Endothelial cell of umbilical vein (primary cell): ENCODE measurements around the gene SPRY4.
"Not testable (repeated sequence)": the region's sequence is repeated elsewhere in the genome, so short reads cannot be mapped to it uniquely, and the experiment has no call there.

ENCODE experiments used
- CTCF ChIP-seq, 2 donors: IDR thresholded peaks; 1 replicate in 1 of 2; 2 replicates in 1 of 2; pipeline ENCODE4 v1.5.1; 2011; ENCODE audit warnings: low read length in 2 of 2, mild to moderate bottlenecking in 2 of 2, moderate library complexity in 2 of 2, control low read depth in 1 of 2, inconsistent platforms in 1 of 2, low read depth in 1 of 2; ENCODE audit not compliant: insufficient read depth in 1 of 2; ENCODE audit errors: extremely low read depth in 1 of 2
- EZH2 ChIP-seq: IDR thresholded peaks from 2 replicates; pipeline ENCODE4 v1.6.1; 2012; ENCODE audit warnings: borderline replicate concordance, low read depth, mild to moderate bottlenecking, moderate library complexity, low read length, inconsistent platforms; ENCODE audit not compliant: severe bottlenecking
- POLR2AphosphoS5 ChIP-seq: IDR thresholded peaks from 2 replicates; pipeline ENCODE4 v1.6.1; 2012; ENCODE audit warnings: low read depth, mild to moderate bottlenecking, control low read depth, low read length, moderate library complexity; ENCODE audit not compliant: insufficient read depth

DNA sequence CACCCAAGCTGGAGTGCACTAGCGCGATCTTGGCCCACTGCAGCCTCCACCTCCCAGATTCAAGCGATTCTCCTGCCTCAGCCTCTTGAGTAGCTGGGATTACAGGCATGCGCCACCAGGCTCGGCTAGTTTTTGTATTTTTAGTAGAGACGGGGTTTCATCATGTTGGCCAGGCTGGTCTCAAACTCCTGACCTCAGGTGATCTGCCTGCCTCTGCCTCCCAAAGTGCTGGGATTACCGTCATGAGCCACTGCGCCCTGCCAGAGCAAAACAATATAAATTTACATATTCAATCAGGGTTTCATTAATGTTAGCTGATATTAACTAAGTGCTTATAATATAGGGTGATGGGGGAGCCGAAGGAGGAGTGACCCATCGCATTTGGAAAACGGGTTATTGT lies 37.4 kb upstream of the SPRY4 start:
- not testable (repeated sequence) for TF ChIP-seq CTCF (IDR thresholded peaks at IDR 0.05; ENCODE audit: extremely low read depth in 1 of 2, insufficient read depth in 1 of 2, low read depth in 1 of 2, low read length in 2 of 2); EZH2; POLR2AphosphoS5
